Liver (tissue), 9 donors: ENCODE results near the gene CARHSP1. TPM values are rescaled to one million over a fixed set of nuclear protein-coding genes. Genes with fewer than 3 reads are reported as not detected.

Experiments used
- DNase-seq: peaks from one replicate; pipeline ENCODE4 v3.0.0-alpha.2; 2017; ENCODE audit warnings: low spot score
- H3K27ac ChIP-seq, 2 donors: one replicate each; pipeline ENCODE4 v1.7.0; 2013; ENCODE audit warnings: inconsistent platforms in 2 of 2, low read length in 2 of 2, control low read depth in 1 of 2, low read depth in 1 of 2, mild to moderate bottlenecking in 1 of 2
- H3K27me3 ChIP-seq, 4 donors: one replicate each; pipeline versions ENCODE4 v1.6.1 to v1.7.0; 2013; ENCODE audit warnings: low read length in 3 of 4, inconsistent platforms in 1 of 4, mild to moderate bottlenecking in 1 of 4, moderate library complexity in 1 of 4; ENCODE audit not compliant: control insufficient read depth in 4 of 4, insufficient read depth in 4 of 4
- H3K36me3 ChIP-seq, 4 donors: one replicate each; pipeline versions ENCODE4 v1.6.1 to v1.7.0; 2013; ENCODE audit warnings: low read length in 3 of 4, mild to moderate bottlenecking in 3 of 4, low read depth in 1 of 4, moderate library complexity in 1 of 4; ENCODE audit not compliant: control insufficient read depth in 4 of 4, insufficient read depth in 3 of 4
- H3K4me1 ChIP-seq, 4 donors: one replicate each; pipeline versions ENCODE4 v1.6.1 to v1.7.0; 2013; ENCODE audit warnings: low read length in 3 of 4, mild to moderate bottlenecking in 3 of 4, moderate library complexity in 1 of 4; ENCODE audit not compliant: control insufficient read depth in 4 of 4, insufficient read depth in 4 of 4
- H3K4me3 ChIP-seq, 3 donors: one replicate each; pipeline versions ENCODE4 v1.6.1 to v1.7.0; 2013; ENCODE audit warnings: low read length in 3 of 3, control low read depth in 1 of 3, low read depth in 1 of 3, mild to moderate bottlenecking in 1 of 3
- H3K9ac ChIP-seq, 2 donors: one replicate each; pipeline ENCODE4 v1.7.0; 2013; ENCODE audit warnings: low read length in 2 of 2, mild to moderate bottlenecking in 2 of 2, moderate library complexity in 2 of 2, control low read depth in 1 of 2, low read depth in 1 of 2
- H3K9me3 ChIP-seq, 4 donors: one replicate each; pipeline versions ENCODE4 v1.6.1 to v1.7.0; 2013; ENCODE audit warnings: low read length in 3 of 4; ENCODE audit not compliant: control insufficient read depth in 4 of 4
- EGR1 ChIP-seq, 2 donors: IDR thresholded peaks; 2 replicates each; pipeline ENCODE4 v1.6.1; 2016 to 2018; ENCODE audit warnings: antibody characterized with exemption in 2 of 2, low read depth in 2 of 2
- GABPA ChIP-seq, 2 donors: IDR thresholded peaks in 1 of 2; conservative IDR thresholded peaks in 1 of 2; 2 replicates each; pipeline ENCODE4 v1.6.1; 2016; ENCODE audit warnings: antibody characterized with exemption in 2 of 2, mild to moderate bottlenecking in 1 of 2, moderate library complexity in 1 of 2
- HNF4A ChIP-seq, 2 donors: conservative IDR thresholded peaks; 2 replicates each; pipeline ENCODE4 v1.6.1; 2016; ENCODE audit warnings: antibody characterized with exemption in 2 of 2, mild to moderate bottlenecking in 2 of 2
- HNF4G ChIP-seq: IDR thresholded peaks from 2 replicates; pipeline ENCODE4 v1.6.1; 2016; ENCODE audit warnings: antibody characterized with exemption
- JUND ChIP-seq, 2 donors: IDR thresholded peaks; 2 replicates each; pipeline ENCODE4 v1.6.1; 2016; ENCODE audit warnings: antibody characterized with exemption in 2 of 2
- NR2F2 ChIP-seq: IDR thresholded peaks from 2 replicates; pipeline ENCODE4 v1.6.1; 2016; ENCODE audit warnings: antibody characterized with exemption
- RXRA ChIP-seq, 2 donors: IDR thresholded peaks; 2 replicates each; pipeline ENCODE4 v1.6.1; 2017 to 2018; ENCODE audit warnings: antibody characterized with exemption in 2 of 2, mild to moderate bottlenecking in 1 of 2
- SP1 ChIP-seq: IDR thresholded peaks from 2 replicates; pipeline ENCODE4 v1.6.1; 2018; ENCODE audit warnings: antibody characterized with exemption, mild to moderate bottlenecking
- YY1 ChIP-seq: IDR thresholded peaks from 2 replicates; pipeline ENCODE4 v1.6.1; 2016; ENCODE audit warnings: antibody characterized with exemption, mild to moderate bottlenecking
- WGBS: extraction: QIAGEN DNeasy Blood & Tissue Kit; methylation state at CpG from one replicate; pipeline ENCODE4 v1.1.7; 2013; 5-methylcytosine and 5-hydroxymethylcytosine counted together
- polyA plus RNA-seq, 2 donors: library from polyadenylated mRNA; stranded (reverse) in 1 of 2; unstranded in 1 of 2; fragments of 200-250 nt in 1 of 2; fragments of >200 nt in 1 of 2; fragmentation: Nextera tagmentation in 1 of 2; extraction: Ambion mirVana in 1 of 2; gene quantifications; one replicate each; pipeline versions ENCODE4 v1.2.1 to v1.2.3, GENCODE V29; 2013 to 2015
- total RNA-seq, 2 donors: library from RNA; depleted of rRNA; stranded (reverse); fragments of >200 nt; gene quantifications; one replicate each; pipeline ENCODE4 v1.2.3, GENCODE V29; 2014
- TF ChIP-seq, protein P1 (sequence below): IDR thresholded peaks from 2 replicates; pipeline ENCODE4 v1.6.1; 2016; ENCODE audit warnings: antibody characterized with exemption
- TF ChIP-seq, protein P2 (sequence below): IDR thresholded peaks from 2 replicates; pipeline ENCODE4 v1.6.1; 2016; ENCODE audit warnings: antibody characterized with exemption
- TF ChIP-seq, protein P3 (sequence below): IDR thresholded peaks from 2 replicates; pipeline ENCODE4 v1.6.1; 2016; ENCODE audit warnings: antibody characterized with exemption, mild to moderate bottlenecking
- TF ChIP-seq, protein P4 (sequence below): IDR thresholded peaks from 2 replicates; pipeline ENCODE4 v1.6.1; 2016; ENCODE audit warnings: antibody characterized with exemption
- TF ChIP-seq, protein P5 (sequence below): fragments of 150-350 bp; IDR thresholded peaks from 2 replicates; pipeline ENCODE4 v1.5.1; 2017; ENCODE audit warnings: improper control_type of control experiment, low read depth, low read length; ENCODE audit not compliant: missing input control
- donor health status: healthy.
- donor health status: healthy.
- donor health status: healthy.
- donor health status: healthy.
- donor health status: healthy.

Gene CARHSP1
- total and polyA plus RNA-seq, 4 donors: 81.2 to 162 (median 119) TPM

DNA sequence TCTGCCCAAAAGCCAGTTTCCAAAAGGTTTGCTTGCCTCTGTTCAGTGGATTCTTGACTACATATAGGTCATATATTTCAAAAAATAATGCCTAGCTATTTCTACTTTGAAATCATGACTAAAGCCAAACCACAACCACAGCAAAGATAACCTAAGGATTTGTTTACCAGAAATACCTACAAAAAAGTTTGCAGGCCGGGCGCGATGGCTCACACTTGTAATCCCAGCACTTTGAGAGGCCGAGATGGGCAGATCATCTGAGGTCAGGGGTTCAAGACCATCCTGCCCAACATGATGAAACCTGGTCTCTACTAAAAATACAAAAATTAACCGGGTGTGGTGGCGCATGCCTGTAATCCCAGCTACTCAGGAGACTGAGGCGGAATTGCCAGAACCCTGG is 15.2 kb downstream of the CARHSP1 start:
- Histone ChIP-seq H3K27me3 (no peaks in the 10 kb centered on the region), H3K4me1 (peaks cover 14 to 25% (median 20%) of the 10 kb centered on the region in 4 donors), H3K36me3 (peaks cover 10 to 41% (median 25%) of the 10 kb centered on the region in 4 donors), H3K9me3 (no peaks in the 10 kb centered on the region), H3K4me3 (no peak overlapping the region), H3K27ac (peak overlapping the region; percentile 5 to 32), H3K9ac (no peak overlapping the region)
- WGBS: 89% methylated on average over 7 of the region's 7 CpGs
- no peak for DNase-seq
- TF ChIP-seq, protein P1, sequence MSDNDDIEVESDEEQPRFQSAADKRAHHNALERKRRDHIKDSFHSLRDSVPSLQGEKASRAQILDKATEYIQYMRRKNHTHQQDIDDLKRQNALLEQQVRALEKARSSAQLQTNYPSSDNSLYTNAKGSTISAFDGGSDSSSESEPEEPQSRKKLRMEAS: no peak
- TF ChIP-seq EGR1 (IDR thresholded peaks at IDR 0.05; ENCODE audit: low read depth in 2 of 2): no peak
- TF ChIP-seq, protein P2, sequence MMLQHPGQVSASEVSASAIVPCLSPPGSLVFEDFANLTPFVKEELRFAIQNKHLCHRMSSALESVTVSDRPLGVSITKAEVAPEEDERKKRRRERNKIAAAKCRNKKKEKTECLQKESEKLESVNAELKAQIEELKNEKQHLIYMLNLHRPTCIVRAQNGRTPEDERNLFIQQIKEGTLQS: no peak
- TF ChIP-seq SP1: no peak
- no peak for TF ChIP-seq HNF4A (conservative IDR thresholded peaks at IDR 0.05)

DNA sequence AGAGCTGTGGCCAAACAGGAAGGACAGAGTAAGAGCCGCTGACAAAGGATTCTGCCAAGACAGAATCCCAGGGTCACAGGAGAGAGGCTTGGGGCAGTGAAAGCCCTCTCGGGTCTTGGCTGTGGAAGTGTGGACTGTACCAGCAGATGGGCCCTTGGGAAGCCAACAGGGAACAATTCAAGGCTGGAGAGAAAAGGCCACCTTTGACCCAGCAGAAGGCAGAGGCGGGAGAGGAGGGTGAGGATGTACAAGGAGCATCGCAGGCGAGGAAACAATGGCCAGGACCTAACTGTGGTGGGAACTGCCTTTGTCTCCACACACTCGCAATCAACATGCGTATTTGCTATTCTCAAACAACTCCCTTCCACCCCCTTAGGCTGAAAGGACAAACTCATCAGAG is 15.7 kb downstream of the CARHSP1 start:
- H3K27ac ChIP-seq: peak overlapping the region; percentile 5 to 91
- TF ChIP-seq HNF4G (no peak), NR2F2 (peak; percentile 81), GABPA (IDR thresholded peaks at IDR 0.05 in 1 of 2, conservative IDR thresholded peaks at IDR 0.05 in 1 of 2) (no peak)
- peaks cover 14 to 25% (median 20%) of the 10 kb centered on the region in 4 donors for H3K4me1 ChIP-seq

DNA sequence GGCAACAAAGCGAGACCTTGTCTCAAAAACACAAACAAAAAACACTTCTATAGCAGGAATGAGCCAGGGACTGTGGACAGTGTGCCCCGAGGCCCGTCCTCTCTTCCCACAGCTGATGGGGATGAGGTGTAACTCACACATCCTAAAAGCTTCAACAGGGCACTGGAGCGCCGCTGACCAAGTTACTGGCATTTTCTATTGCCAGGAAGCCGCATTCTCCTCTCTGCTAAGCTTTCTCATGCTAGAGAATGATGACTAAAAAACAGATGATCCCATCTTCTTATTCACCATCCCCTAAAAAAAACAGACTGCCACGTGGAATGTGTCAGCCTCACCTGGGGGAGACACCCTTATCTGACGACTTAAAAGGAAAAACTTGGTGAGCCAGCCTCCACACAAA is 16.3 kb downstream of the CARHSP1 start:
- DNase-seq: no peak
- Histone ChIP-seq H3K9ac (no peak overlapping the region), H3K27me3 (no peaks in the 10 kb centered on the region), H3K4me3 (no peak overlapping the region), H3K36me3 (peaks cover 15 to 43% (median 22%) of the 10 kb centered on the region in 4 donors), H3K27ac (peak overlapping the region; percentile 68 to 91), H3K9me3 (no peaks in the 10 kb centered on the region), H3K4me1 (peaks cover 14 to 25% (median 20%) of the 10 kb centered on the region in 4 donors)
- TF ChIP-seq, protein P3, sequence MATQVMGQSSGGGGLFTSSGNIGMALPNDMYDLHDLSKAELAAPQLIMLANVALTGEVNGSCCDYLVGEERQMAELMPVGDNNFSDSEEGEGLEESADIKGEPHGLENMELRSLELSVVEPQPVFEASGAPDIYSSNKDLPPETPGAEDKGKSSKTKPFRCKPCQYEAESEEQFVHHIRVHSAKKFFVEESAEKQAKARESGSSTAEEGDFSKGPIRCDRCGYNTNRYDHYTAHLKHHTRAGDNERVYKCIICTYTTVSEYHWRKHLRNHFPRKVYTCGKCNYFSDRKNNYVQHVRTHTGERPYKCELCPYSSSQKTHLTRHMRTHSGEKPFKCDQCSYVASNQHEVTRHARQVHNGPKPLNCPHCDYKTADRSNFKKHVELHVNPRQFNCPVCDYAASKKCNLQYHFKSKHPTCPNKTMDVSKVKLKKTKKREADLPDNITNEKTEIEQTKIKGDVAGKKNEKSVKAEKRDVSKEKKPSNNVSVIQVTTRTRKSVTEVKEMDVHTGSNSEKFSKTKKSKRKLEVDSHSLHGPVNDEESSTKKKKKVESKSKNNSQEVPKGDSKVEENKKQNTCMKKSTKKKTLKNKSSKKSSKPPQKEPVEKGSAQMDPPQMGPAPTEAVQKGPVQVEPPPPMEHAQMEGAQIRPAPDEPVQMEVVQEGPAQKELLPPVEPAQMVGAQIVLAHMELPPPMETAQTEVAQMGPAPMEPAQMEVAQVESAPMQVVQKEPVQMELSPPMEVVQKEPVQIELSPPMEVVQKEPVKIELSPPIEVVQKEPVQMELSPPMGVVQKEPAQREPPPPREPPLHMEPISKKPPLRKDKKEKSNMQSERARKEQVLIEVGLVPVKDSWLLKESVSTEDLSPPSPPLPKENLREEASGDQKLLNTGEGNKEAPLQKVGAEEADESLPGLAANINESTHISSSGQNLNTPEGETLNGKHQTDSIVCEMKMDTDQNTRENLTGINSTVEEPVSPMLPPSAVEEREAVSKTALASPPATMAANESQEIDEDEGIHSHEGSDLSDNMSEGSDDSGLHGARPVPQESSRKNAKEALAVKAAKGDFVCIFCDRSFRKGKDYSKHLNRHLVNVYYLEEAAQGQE: no peak
- TF ChIP-seq, protein P1: no peak
- TF ChIP-seq, protein P4, sequence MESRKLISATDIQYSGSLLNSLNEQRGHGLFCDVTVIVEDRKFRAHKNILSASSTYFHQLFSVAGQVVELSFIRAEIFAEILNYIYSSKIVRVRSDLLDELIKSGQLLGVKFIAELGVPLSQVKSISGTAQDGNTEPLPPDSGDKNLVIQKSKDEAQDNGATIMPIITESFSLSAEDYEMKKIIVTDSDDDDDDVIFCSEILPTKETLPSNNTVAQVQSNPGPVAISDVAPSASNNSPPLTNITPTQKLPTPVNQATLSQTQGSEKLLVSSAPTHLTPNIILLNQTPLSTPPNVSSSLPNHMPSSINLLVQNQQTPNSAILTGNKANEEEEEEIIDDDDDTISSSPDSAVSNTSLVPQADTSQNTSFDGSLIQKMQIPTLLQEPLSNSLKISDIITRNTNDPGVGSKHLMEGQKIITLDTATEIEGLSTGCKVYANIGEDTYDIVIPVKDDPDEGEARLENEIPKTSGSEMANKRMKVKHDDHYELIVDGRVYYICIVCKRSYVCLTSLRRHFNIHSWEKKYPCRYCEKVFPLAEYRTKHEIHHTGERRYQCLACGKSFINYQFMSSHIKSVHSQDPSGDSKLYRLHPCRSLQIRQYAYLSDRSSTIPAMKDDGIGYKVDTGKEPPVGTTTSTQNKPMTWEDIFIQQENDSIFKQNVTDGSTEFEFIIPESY: no peak
- TF ChIP-seq JUND (IDR thresholded peaks at IDR 0.05) (no peak), HNF4G (no peak), YY1 (no peak), HNF4A (conservative IDR thresholded peaks at IDR 0.05) (no peak), RXRA (IDR thresholded peaks at IDR 0.05) (no peak), SP1 (no peak), NR2F2 (no peak)
- TF ChIP-seq, protein P5, sequence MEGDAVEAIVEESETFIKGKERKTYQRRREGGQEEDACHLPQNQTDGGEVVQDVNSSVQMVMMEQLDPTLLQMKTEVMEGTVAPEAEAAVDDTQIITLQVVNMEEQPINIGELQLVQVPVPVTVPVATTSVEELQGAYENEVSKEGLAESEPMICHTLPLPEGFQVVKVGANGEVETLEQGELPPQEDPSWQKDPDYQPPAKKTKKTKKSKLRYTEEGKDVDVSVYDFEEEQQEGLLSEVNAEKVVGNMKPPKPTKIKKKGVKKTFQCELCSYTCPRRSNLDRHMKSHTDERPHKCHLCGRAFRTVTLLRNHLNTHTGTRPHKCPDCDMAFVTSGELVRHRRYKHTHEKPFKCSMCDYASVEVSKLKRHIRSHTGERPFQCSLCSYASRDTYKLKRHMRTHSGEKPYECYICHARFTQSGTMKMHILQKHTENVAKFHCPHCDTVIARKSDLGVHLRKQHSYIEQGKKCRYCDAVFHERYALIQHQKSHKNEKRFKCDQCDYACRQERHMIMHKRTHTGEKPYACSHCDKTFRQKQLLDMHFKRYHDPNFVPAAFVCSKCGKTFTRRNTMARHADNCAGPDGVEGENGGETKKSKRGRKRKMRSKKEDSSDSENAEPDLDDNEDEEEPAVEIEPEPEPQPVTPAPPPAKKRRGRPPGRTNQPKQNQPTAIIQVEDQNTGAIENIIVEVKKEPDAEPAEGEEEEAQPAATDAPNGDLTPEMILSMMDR: no peak
- TF ChIP-seq, protein P2: no peak
- 78% methylated on average over 8 of the region's 8 CpGs for WGBS

More for the DNA sequence above, 15.7 kb downstream of the CARHSP1 start:
- WGBS: 81% methylated on average over 7 of the region's 7 CpGs
- Histone ChIP-seq H3K36me3 (peaks cover 13 to 40% (median 23%) of the 10 kb centered on the region in 4 donors), H3K9me3 (no peaks in the 10 kb centered on the region), H3K4me3 (no peak overlapping the region), H3K27me3 (no peaks in the 10 kb centered on the region), H3K9ac (no peak overlapping the region)
- no peak for DNase-seq
